GM12864 (cell line): ENCODE results near the gene DHRS4.

Source experiments
- DNase-seq: peaks from one replicate; pipeline ENCODE4 v3.0.0-alpha.2; 2011; ENCODE audit warnings: low read depth
- H3K4me3 ChIP-seq: 2 replicates; pipeline ENCODE4 v1.5.1; 2011; ENCODE audit warnings: mild to moderate bottlenecking, low read depth, low read length, control low read depth
- CTCF ChIP-seq: IDR thresholded peaks from 2 replicates; pipeline ENCODE4 v1.5.1; 2011; ENCODE audit warnings: low read depth, mild to moderate bottlenecking, moderate library complexity, low read length, control low read depth, inconsistent platforms; ENCODE audit errors: missing control alignments

DHRS4 gene

GRCh38 chr14:23932639-23933038 is 20.9 kb upstream of the DHRS4 start:
- H3K4me3 ChIP-seq: no peak overlapping the region
- no peak for TF ChIP-seq CTCF
- DNase-seq: no peak

GRCh38 chr14:23933108-23933741 is 20.3 kb upstream of the DHRS4 start:
- no peak for TF ChIP-seq CTCF
- H3K4me3 ChIP-seq: no peak overlapping the region
- DNase-seq: no peak

- DNase-seq: no peak
- no peak overlapping the region for H3K4me3 ChIP-seq
- no peak for TF ChIP-seq CTCF
Observed at GRCh38 chr14:23933742-23934128, 19.8 kb upstream of the DHRS4 start.

- no peak overlapping the region for H3K4me3 ChIP-seq
- no peak for TF ChIP-seq CTCF
Observed at GRCh38 chr14:23935158-23935557, 18.4 kb upstream of the DHRS4 start.

GRCh38 chr14:23936084-23936829 is 17.3 kb upstream of the DHRS4 start:
- no peak for DNase-seq
- no peak overlapping the region for H3K4me3 ChIP-seq

More at GRCh38 chr14:23935158-23935557, 18.4 kb upstream of the DHRS4 start:
- no peak for DNase-seq

GRCh38 chr14:23937203-23937602 is 16.4 kb upstream of the DHRS4 start:
- no peak overlapping the region for H3K4me3 ChIP-seq
- DNase-seq: no peak
- no peak for TF ChIP-seq CTCF

More at GRCh38 chr14:23936084-23936829, 17.3 kb upstream of the DHRS4 start:
- no peak for TF ChIP-seq CTCF
